Measurements from ENCODE around the gene KRTAP9-2. TPM values are rescaled to one million over a fixed set of nuclear protein-coding genes. Genes with fewer than 3 reads are reported as not detected.
"Not testable (repeated sequence)": the region's sequence is repeated elsewhere in the genome, so short reads cannot be mapped to it uniquely, and the experiment has no call there.

The KRTAP9-2 gene
- total RNA-seq (not detected in 2 replicates), polyA plus RNA-seq (not detected in 2 replicates)

GRCh38 chr17:41226598-41227095, at the start of gene KRTAP9-2:
Gene KRTAP9-2, plus strand, starts transcription at chr17:41226648. Its CDS starts 7 bp downstream, at chr17:41226655.
- peaks cover 11% of the 10 kb centered on the region for H3K27me3 ChIP-seq
- not testable (repeated sequence) for H3K79me2 ChIP-seq; H2AFZ ChIP-seq; H3K27ac ChIP-seq; DNase-seq (ENCODE audit: low spot score); H4K20me1 ChIP-seq (ENCODE audit: insufficient read depth, poor library complexity, severe bottlenecking); H3K4me3 ChIP-seq; H3K9me3 ChIP-seq (ENCODE audit: low read depth); H3K4me2 ChIP-seq; H3K9me2 ChIP-seq (replicated peaks; ENCODE audit: insufficient read depth); H3K4me1 ChIP-seq (ENCODE audit: insufficient read depth); H3K36me3 ChIP-seq (replicated peaks; ENCODE audit: insufficient read depth, low read depth)
- 65% methylated on average over 3 of the region's 4 CpGs for WGBS (ENCODE audit: low lambda C conversion rate, missing lambda C conversion rate)

- Histone ChIP-seq H3K79me2 (no peaks in the 10 kb centered on the region), H3K9me2 (replicated peaks; ENCODE audit: insufficient read depth) (no peaks in the 10 kb centered on the region), H3K4me3 (no peak overlapping the region), H3K9me3 (ENCODE audit: low read depth) (no peaks in the 10 kb centered on the region), H3K36me3 (replicated peaks; ENCODE audit: insufficient read depth, low read depth) (no peaks in the 10 kb centered on the region), H2AFZ (no peak overlapping the region), H3K27ac (no peak overlapping the region), H3K27me3 (peaks cover 20% of the 10 kb centered on the region), H3K4me1 (ENCODE audit: insufficient read depth) (no peaks in the 10 kb centered on the region), H4K20me1 (ENCODE audit: insufficient read depth, poor library complexity, severe bottlenecking) (no peaks in the 10 kb centered on the region), H3K4me2 (no peak overlapping the region)
- no peak for DNase-seq (ENCODE audit: low spot score)
- 90% methylated on average over 3 of the region's 3 CpGs for WGBS (ENCODE audit: low lambda C conversion rate, missing lambda C conversion rate)
- TF ChIP-seq CTCF (IDR thresholded peaks at IDR 0.05; ENCODE audit: poor library complexity) (no peak), EZH2phosphoT487 (IDR thresholded peaks at IDR 0.05; ENCODE audit: low read depth, severe bottlenecking, unreplicated experiment) (no peak), EZH2 (IDR thresholded peaks at IDR 0.05; ENCODE audit: borderline replicate concordance) (no peak)
These were observed 49.6 kb upstream of the KRTAP9-2 start for GRCh38 chr17:41176744-41177387.

GRCh38 chr17:41177727-41178271, 48.6 kb upstream of the KRTAP9-2 start, which contains the start of gene KRTAP4-2:
Gene KRTAP4-2, minus strand, starts transcription at chr17:41178221. Its CDS starts 57 bp downstream, at chr17:41178164.
- Histone ChIP-seq H3K79me2 (no peaks in the 10 kb centered on the region), H2AFZ (no peak within 1 kb of the TSS), H4K20me1 (ENCODE audit: insufficient read depth, poor library complexity, severe bottlenecking) (no peaks in the 10 kb centered on the region), H3K9me2 (replicated peaks; ENCODE audit: insufficient read depth) (no peaks in the 10 kb centered on the region), H3K4me2 (no peak within 1 kb of the TSS), H3K27me3 (peaks cover 20% of the 10 kb centered on the region), H3K4me1 (ENCODE audit: insufficient read depth) (peaks cover under 1% of the 10 kb centered on the region), H3K27ac (no peak within 1 kb of the TSS), H3K4me3 (no peak within 1 kb of the TSS), H3K9me3 (ENCODE audit: low read depth) (no peaks in the 10 kb centered on the region), H3K36me3 (replicated peaks; ENCODE audit: insufficient read depth, low read depth) (no peaks in the 10 kb centered on the region)
- TF ChIP-seq CTCF (IDR thresholded peaks at IDR 0.05; ENCODE audit: poor library complexity) (no peak), EZH2 (IDR thresholded peaks at IDR 0.05; ENCODE audit: borderline replicate concordance) (no peak), EZH2phosphoT487 (IDR thresholded peaks at IDR 0.05; ENCODE audit: low read depth, severe bottlenecking, unreplicated experiment) (no peak)
- no peak for DNase-seq (ENCODE audit: low spot score)
- WGBS (ENCODE audit: low lambda C conversion rate, missing lambda C conversion rate): 98% methylated on average over 7 of the region's 7 CpGs

GRCh38 chr17:41178341-41178740, 48.1 kb upstream of the KRTAP9-2 start:
- Histone ChIP-seq H3K4me1 (ENCODE audit: insufficient read depth) (peaks cover 3% of the 10 kb centered on the region), H3K4me3 (no peak overlapping the region), H3K4me2 (no peak overlapping the region), H3K27ac (no peak overlapping the region), H2AFZ (no peak overlapping the region), H3K36me3 (replicated peaks; ENCODE audit: insufficient read depth, low read depth) (no peaks in the 10 kb centered on the region), H3K9me2 (replicated peaks; ENCODE audit: insufficient read depth) (no peaks in the 10 kb centered on the region), H3K79me2 (no peaks in the 10 kb centered on the region), H4K20me1 (ENCODE audit: insufficient read depth, poor library complexity, severe bottlenecking) (no peaks in the 10 kb centered on the region), H3K27me3 (peaks cover 20% of the 10 kb centered on the region), H3K9me3 (ENCODE audit: low read depth) (no peaks in the 10 kb centered on the region)
- 94% methylated on average over 3 of the region's 3 CpGs for WGBS (ENCODE audit: low lambda C conversion rate, missing lambda C conversion rate)
- no peak for DNase-seq (ENCODE audit: low spot score)
- TF ChIP-seq EZH2 (IDR thresholded peaks at IDR 0.05; ENCODE audit: borderline replicate concordance) (no peak), EZH2phosphoT487 (IDR thresholded peaks at IDR 0.05; ENCODE audit: low read depth, severe bottlenecking, unreplicated experiment) (no peak), CTCF (IDR thresholded peaks at IDR 0.05; ENCODE audit: poor library complexity) (no peak)

Data from hepatocyte (in vitro differentiated cells).